ENCODE results near the gene FAN1.

FAN1 gene

GRCh38 chr15:30953731-30954378 is 50.1 kb downstream of the FAN1 start:
- no peak overlapping the region for H3K4me3 ChIP-seq (ENCODE audit: low read depth, low read length)
- DNase-seq (ENCODE audit: low read depth), result no peak
- TF ChIP-seq CTCF (IDR thresholded peaks at IDR 0.05; ENCODE audit: control insufficient read depth, extremely low read depth, insufficient read depth), result no peak

GRCh38 chr15:30954674-30955073 is 51.0 kb downstream of the FAN1 start:
- DNase-seq (ENCODE audit: low read depth), result no peak

GRCh38 chr15:30956216-30957124 is 52.8 kb downstream of the FAN1 start:
- H3K4me3 ChIP-seq (ENCODE audit: low read depth, low read length), result no peak overlapping the region
- DNase-seq (ENCODE audit: low read depth), result no peak
- TF ChIP-seq CTCF (IDR thresholded peaks at IDR 0.05; ENCODE audit: control insufficient read depth, extremely low read depth, insufficient read depth), result no peak

More at GRCh38 chr15:30954674-30955073, 51.0 kb downstream of the FAN1 start:
- TF ChIP-seq CTCF (IDR thresholded peaks at IDR 0.05; ENCODE audit: control insufficient read depth, extremely low read depth, insufficient read depth), result no peak
- H3K4me3 ChIP-seq (ENCODE audit: low read depth, low read length), result no peak overlapping the region

- no peak for DNase-seq (ENCODE audit: low read depth)
- TF ChIP-seq CTCF (IDR thresholded peaks at IDR 0.05; ENCODE audit: control insufficient read depth, extremely low read depth, insufficient read depth), result no peak
- H3K4me3 ChIP-seq (ENCODE audit: low read depth, low read length), result no peak overlapping the region
These were observed 54.5 kb downstream of the FAN1 start for GRCh38 chr15:30958219-30958618.

- no peak overlapping the region for H3K4me3 ChIP-seq (ENCODE audit: low read depth, low read length)
- TF ChIP-seq CTCF (IDR thresholded peaks at IDR 0.05; ENCODE audit: control insufficient read depth, extremely low read depth, insufficient read depth), result no peak
- DNase-seq (ENCODE audit: low read depth), result no peak
These were observed 58.4 kb downstream of the FAN1 start for GRCh38 chr15:30962079-30962478.

- DNase-seq (ENCODE audit: low read depth), result no peak
- no peak for TF ChIP-seq CTCF (IDR thresholded peaks at IDR 0.05; ENCODE audit: control insufficient read depth, extremely low read depth, insufficient read depth)
- no peak overlapping the region for H3K4me3 ChIP-seq (ENCODE audit: low read depth, low read length)
These were observed 58.9 kb downstream of the FAN1 start for GRCh38 chr15:30962659-30963058.
